Measurements from ENCODE around the gene AKAP12.

GRCh38 chr6:151255811-151256210, 16.0 kb downstream of the AKAP12 start:
- TF ChIP-seq NFATC4 (CRISPR knock-in tag; IDR thresholded peaks at IDR 0.05) (no peak), CTCF (IDR thresholded peaks at IDR 0.05) (no peak), FOXP4 (CRISPR knock-in tag; IDR thresholded peaks at IDR 0.05) (no peak), CREM (CRISPR knock-in tag; IDR thresholded peaks at IDR 0.05) (no peak), USF1 (CRISPR knock-in tag; IDR thresholded peaks at IDR 0.05) (no peak), FOXP1 (CRISPR knock-in tag; IDR thresholded peaks at IDR 0.05; ENCODE audit: borderline replicate concordance) (no peak), PREB (CRISPR knock-in tag; IDR thresholded peaks at IDR 0.05; ENCODE audit: borderline replicate concordance) (no peak), IRF1 (CRISPR knock-in tag; IDR thresholded peaks at IDR 0.05) (no peak), MAX (CRISPR knock-in tag; IDR thresholded peaks at IDR 0.05) (no peak), HMGXB4 (CRISPR knock-in tag; IDR thresholded peaks at IDR 0.05) (no peak), ZSCAN18 (CRISPR knock-in tag; IDR thresholded peaks at IDR 0.05) (no peak), NR2C2 (CRISPR knock-in tag; IDR thresholded peaks at IDR 0.05) (no peak), HMGA2 (CRISPR knock-in tag; IDR thresholded peaks at IDR 0.05) (no peak), ZNF232 (CRISPR knock-in tag; IDR thresholded peaks at IDR 0.05) (no peak)

Data from WTC11 (cell line).